Breast epithelium (tissue), 4 donors: ENCODE measurements around the gene TIAM2. TPM values are rescaled to one million over a fixed set of nuclear protein-coding genes. Genes with fewer than 3 reads are reported as not detected.
A peak's percentile ranks its signal among the peaks of the same experiment; 100 is the strongest.

Experiments
- DNase-seq, 2 donors: peaks; one replicate each; pipeline ENCODE4 v3.0.0-alpha.2; 2019; ENCODE audit warnings: low spot score in 2 of 2
- H3K27ac ChIP-seq, 2 donors: fragments of 200-600 bp; sonication (generic) in 1 of 2; one replicate each; pipeline ENCODE4 v1.5.1; 2016 to 2019; ENCODE audit warnings: mild to moderate bottlenecking in 1 of 2
- H3K27me3 ChIP-seq, 2 donors: fragments of 200-600 bp; sonication (generic) in 1 of 2; one replicate each; pipeline versions ENCODE4 v1.5.1 to v1.6.0; 2017 to 2019; ENCODE audit warnings: control low read depth in 1 of 2, mild to moderate bottlenecking in 1 of 2
- H3K36me3 ChIP-seq: fragments of 200-600 bp; one replicate; pipeline ENCODE4 v1.5.1; 2019
- H3K4me1 ChIP-seq, 2 donors: fragments of 200-600 bp; sonication (generic); one replicate each; pipeline ENCODE4 v1.5.1; 2016 to 2019; ENCODE audit warnings: control low read depth in 1 of 2
- H3K4me3 ChIP-seq, 3 donors: fragments of 200-600 bp; sonication (generic); 1 replicate in 2 of 3; 2 replicates in 1 of 3; pipeline ENCODE4 v1.5.1; 2016 to 2019; ENCODE audit warnings: mild to moderate bottlenecking in 3 of 3, moderate library complexity in 2 of 3
- H3K9me3 ChIP-seq, 2 donors: fragments of 200-600 bp; sonication (generic) in 1 of 2; one replicate each; pipeline ENCODE4 v1.5.1; 2016 to 2019; ENCODE audit warnings: control low read depth in 1 of 2
- POLR2A ChIP-seq: fragments of 450-650 bp; IDR thresholded peaks from one replicate; pipeline ENCODE4 v1.6.1; 2016; ENCODE audit warnings: antibody characterized with exemption, mild to moderate bottlenecking, moderate library complexity
- POLR2AphosphoS5 ChIP-seq, 3 donors: sonication (generic); formaldehyde crosslinking; IDR thresholded peaks; one replicate each; pipeline ENCODE4 v1.6.1; 2017; ENCODE audit warnings: antibody characterized with exemption in 3 of 3
- intact Hi-C: fragments of 100-400 bp; cut with DNase I; formaldehyde crosslinking; loops from one replicate; pipeline ENCODE4 v1.15.1; 2023; ENCODE audit warnings: low total_unique reads
- total RNA-seq, 3 donors: library from RNA; depleted of rRNA; stranded (reverse); fragments of >200 nt; gene quantifications; one replicate each; pipeline ENCODE4 v1.1.0, GENCODE V29; 2016
- TF ChIP-seq, protein P1 (sequence below), 3 donors: fragments of 450-650 bp; IDR thresholded peaks; one replicate each; pipeline ENCODE4 v1.5.1; 2016 to 2017; ENCODE audit warnings: antibody characterized with exemption in 3 of 3, mild to moderate bottlenecking in 3 of 3, moderate library complexity in 3 of 3

TIAM2 gene
- total RNA-seq, 3 donors from 2014 or later, result 5.8 to 32.3 (median 12.8) TPM

DNA sequence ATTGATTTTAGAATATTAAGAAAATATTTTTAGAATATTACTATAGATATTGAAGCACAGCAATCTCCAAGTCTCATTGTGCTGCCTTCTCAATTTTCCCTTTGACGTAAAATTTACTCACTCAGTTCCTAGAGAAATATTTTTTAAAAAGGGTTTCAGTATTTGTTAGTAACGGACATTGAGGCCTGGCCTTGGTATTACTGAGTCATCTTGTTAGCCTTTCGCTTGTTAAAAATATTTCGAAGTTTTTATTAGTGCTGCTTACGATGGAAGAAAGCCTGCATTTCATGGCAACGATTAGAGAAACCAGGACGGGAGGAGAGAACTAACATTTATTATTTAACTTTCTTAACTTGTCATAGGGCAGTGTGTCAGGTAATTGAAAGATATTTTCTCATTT, 82.2 kb downstream of the TIAM2 start:
- Histone ChIP-seq H3K9me3 (no peaks in the 10 kb centered on the region), H3K4me1 (no peaks in the 10 kb centered on the region), H3K36me3 (no peaks in the 10 kb centered on the region), H3K27ac (peak overlapping the region in 1 of 2 donors; percentile 42), H3K27me3 (no peaks in the 10 kb centered on the region), H3K4me3 (no peak overlapping the region)
- intact Hi-C loops, result no loop called here
- no peak for DNase-seq
- TF ChIP-seq POLR2A (no peak), POLR2AphosphoS5 (IDR thresholded peaks at IDR 0.05) (no peak)
- TF ChIP-seq, protein P1, sequence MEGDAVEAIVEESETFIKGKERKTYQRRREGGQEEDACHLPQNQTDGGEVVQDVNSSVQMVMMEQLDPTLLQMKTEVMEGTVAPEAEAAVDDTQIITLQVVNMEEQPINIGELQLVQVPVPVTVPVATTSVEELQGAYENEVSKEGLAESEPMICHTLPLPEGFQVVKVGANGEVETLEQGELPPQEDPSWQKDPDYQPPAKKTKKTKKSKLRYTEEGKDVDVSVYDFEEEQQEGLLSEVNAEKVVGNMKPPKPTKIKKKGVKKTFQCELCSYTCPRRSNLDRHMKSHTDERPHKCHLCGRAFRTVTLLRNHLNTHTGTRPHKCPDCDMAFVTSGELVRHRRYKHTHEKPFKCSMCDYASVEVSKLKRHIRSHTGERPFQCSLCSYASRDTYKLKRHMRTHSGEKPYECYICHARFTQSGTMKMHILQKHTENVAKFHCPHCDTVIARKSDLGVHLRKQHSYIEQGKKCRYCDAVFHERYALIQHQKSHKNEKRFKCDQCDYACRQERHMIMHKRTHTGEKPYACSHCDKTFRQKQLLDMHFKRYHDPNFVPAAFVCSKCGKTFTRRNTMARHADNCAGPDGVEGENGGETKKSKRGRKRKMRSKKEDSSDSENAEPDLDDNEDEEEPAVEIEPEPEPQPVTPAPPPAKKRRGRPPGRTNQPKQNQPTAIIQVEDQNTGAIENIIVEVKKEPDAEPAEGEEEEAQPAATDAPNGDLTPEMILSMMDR (IDR thresholded peaks at IDR 0.05), result no peak

DNA sequence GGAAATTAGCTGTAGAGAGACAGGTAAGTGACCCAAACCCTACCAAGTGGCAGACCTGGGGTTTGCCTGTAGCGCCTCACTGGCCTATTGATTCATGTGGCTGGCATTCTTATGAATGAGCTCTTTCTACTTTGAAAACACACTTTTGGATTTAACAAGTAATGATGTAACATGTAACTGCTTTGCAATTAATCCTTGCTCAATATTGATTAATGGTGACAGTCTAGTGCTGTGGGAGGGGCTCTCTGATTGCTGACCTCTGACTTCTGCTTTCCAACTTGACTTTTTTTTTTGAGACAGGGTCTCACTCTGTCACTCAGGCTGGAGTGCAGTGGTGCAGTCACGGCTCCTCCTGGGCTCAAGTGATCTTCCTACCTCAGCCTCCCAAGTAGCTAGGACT, 82.7 kb downstream of the TIAM2 start:
- Histone ChIP-seq H3K4me3 (no peak overlapping the region), H3K27me3 (no peaks in the 10 kb centered on the region), H3K27ac (peak overlapping the region in 1 of 2 donors; percentile 42), H3K36me3 (no peaks in the 10 kb centered on the region), H3K9me3 (no peaks in the 10 kb centered on the region), H3K4me1 (no peaks in the 10 kb centered on the region)
- TF ChIP-seq, protein P1 (IDR thresholded peaks at IDR 0.05), result peak in 1 of 3 donors; percentile 9
- no peak for TF ChIP-seq POLR2A
- no peak for DNase-seq
- intact Hi-C loops, result no loop called here

DNA sequence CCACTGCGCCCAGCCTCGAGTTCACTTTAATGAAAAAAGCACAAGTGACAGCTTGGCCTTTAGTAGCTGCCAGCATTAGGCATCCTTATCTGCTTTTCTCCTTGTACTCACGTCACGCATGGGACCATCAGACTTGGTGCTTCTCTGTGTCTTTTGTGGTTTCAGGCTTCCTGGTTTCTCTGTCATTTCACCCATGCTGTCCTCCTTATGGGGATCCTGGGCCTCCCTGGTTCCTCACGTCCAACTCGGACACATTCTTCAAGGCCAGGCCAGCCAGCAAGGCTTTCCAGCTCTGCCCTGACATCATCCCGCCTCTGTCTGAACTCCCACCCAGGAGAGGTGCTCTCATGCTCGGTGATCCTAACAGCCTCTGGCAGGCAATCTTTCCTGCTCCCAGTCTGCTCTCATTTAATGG, 83.2 kb downstream of the TIAM2 start:
- TF ChIP-seq, protein P1 (IDR thresholded peaks at IDR 0.05), result no peak
- no peak for TF ChIP-seq POLR2AphosphoS5 (IDR thresholded peaks at IDR 0.05)
- TF ChIP-seq POLR2A, result no peak
- H3K36me3 ChIP-seq, result no peaks in the 10 kb centered on the region
- intact Hi-C loops, result no loop called here
- no peaks in the 10 kb centered on the region for H3K4me1 ChIP-seq
- H3K27ac ChIP-seq, result peak overlapping the region in 1 of 2 donors; percentile 42
- no peak overlapping the region for H3K4me3 ChIP-seq
- H3K9me3 ChIP-seq, result no peaks in the 10 kb centered on the region
- no peak for DNase-seq
- H3K27me3 ChIP-seq, result no peaks in the 10 kb centered on the region

DNA sequence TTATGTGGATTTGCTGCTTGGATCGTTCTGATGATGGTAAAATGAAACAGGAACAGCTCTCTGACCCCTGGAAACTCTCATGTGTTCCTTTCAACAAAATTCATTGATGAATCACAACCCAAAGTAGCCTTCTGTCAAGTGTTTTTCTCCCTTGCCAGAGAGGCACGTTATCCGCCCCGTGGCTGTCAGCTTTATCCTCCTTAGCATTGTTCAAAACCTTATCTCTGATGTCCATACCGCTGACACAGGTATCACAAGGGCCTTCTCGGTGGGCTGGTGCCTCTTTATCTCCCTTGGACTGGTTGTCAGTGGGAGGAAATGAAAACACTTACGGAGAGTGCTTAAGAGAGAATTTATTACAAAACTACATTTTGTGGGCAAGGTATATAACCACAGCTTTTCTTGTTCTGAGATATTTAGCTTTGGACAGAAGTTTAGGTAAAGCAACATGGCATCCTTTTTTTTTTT, 84.9 kb downstream of the TIAM2 start:
- Histone ChIP-seq H3K27ac (no peak overlapping the region), H3K9me3 (no peaks in the 10 kb centered on the region), H3K4me3 (no peak overlapping the region), H3K36me3 (no peaks in the 10 kb centered on the region), H3K4me1 (no peaks in the 10 kb centered on the region), H3K27me3 (no peaks in the 10 kb centered on the region)
- TF ChIP-seq, protein P1 (IDR thresholded peaks at IDR 0.05), result no peak
- TF ChIP-seq POLR2A (no peak), POLR2AphosphoS5 (IDR thresholded peaks at IDR 0.05) (no peak)
- intact Hi-C loops, result no loop called here
- no peak for DNase-seq

DNA sequence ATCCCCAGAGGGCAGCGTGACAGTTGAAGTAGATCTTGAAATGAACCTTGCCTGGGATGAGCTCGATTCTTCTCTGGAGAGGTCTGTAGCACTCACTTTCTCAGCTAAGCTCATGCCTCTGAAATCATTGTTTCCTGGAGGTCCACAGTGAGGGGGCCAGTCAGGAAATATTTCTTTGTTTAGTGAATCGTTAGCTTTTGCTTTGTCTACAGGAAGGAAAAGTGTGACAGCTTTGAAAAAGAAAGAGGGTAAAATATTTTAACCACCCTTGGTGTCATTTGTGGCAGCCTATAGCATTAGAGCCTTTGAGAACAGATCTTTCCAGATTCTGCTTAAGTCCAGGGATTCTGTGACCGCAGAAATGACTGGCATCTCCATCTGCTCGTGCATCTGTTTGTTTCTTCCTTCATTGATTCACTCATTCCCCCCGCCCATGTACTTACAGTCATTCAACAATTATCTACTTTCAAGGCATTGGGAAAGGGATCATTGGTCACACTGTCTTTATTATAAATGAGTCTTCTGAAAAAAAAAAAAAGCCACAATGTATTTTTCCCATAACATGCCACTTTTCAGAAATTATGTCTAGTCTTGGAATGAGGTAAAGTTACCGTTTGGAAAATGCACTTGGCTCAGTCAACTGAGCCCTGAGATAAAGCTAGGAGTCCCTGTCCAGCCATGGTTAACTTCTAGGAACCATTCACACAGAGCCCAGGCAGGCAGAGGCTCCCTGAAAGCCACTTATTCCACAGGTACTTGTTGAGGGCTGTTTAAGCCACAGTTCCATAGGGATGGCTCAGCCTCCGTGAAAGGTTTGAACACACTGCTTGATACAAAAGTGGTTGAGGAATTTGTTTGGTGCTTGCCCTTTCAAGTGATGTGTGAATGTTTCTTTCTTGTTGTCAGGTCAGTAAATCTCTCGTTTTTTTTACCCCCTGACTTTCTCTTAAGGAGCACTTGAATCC, 86.0 kb downstream of the TIAM2 start:
- no peaks in the 10 kb centered on the region for H3K36me3 ChIP-seq
- H3K9me3 ChIP-seq, result no peaks in the 10 kb centered on the region
- no peaks in the 10 kb centered on the region for H3K4me1 ChIP-seq
- no peak for DNase-seq
- H3K27me3 ChIP-seq, result no peaks in the 10 kb centered on the region
- no peak for TF ChIP-seq POLR2AphosphoS5 (IDR thresholded peaks at IDR 0.05)
- TF ChIP-seq POLR2A, result no peak
- TF ChIP-seq, protein P1 (IDR thresholded peaks at IDR 0.05), result no peak
- H3K4me3 ChIP-seq, result no peak overlapping the region
- intact Hi-C loops, result no loop called here
- H3K27ac ChIP-seq, result no peak overlapping the region
